Measurements from ENCODE around the gene ACR. TPM values are rescaled to one million over a fixed set of nuclear protein-coding genes. Genes with fewer than 3 reads are reported as not detected.

ACR gene
- total and polyA plus RNA-seq, 2 of the 8 experiments (the other 6 are each of a cell fraction or from before 2014, with no cell fraction given) = 0.56 TPM; not detected in 1

GRCh38 chr22:50722048-50722701, 15.8 kb upstream of the ACR start:
- ChIA-PET POLR2A (ENCODE audit: partially characterized antibody) (interaction anchor here (0.9 kb wide), 1 partner anchor 8 kb away, joined by 3 read pairs; no protein-coding TSS in a partner anchor), CTCF (ENCODE audit: partially characterized antibody) (interaction anchor here (0.8 to 4.1 kb wide), 8 partner anchors 8 to 94 kb away, joined by 3 to 24 read pairs (median 6); partner anchors contain the start of gene ARSA)
- Histone ChIP-seq H2AK5ac (ENCODE audit: low read depth, low read length) (no peak overlapping the region), H3K14ac (ENCODE audit: insufficient read length) (no peak overlapping the region), H3K4me1 (replicated peaks in 1 of 4; ENCODE audit: control insufficient read depth in 3 of 4, insufficient read depth in 4 of 4, low read length in 3 of 4) (peaks cover 0 to 6% (median 0%) of the 10 kb centered on the region in 4 experiments; a peak in 2 of 7 replicates), H3K23me2 (ENCODE audit: low read depth, low read length) (peaks cover 1% of the 10 kb centered on the region; the same call in 1 of the 2 replicates), H3K36me3 (ENCODE audit: control insufficient read depth in 2 of 4, insufficient read depth in 4 of 4, low read length in 3 of 4) (peaks cover 0 to 7% (median 2%) of the 10 kb centered on the region in 4 experiments; a peak in 3 of 8 replicates), H3K4ac (replicated peaks; ENCODE audit: insufficient read length, low read depth, low read length) (no peak overlapping the region), H2BK12ac (ENCODE audit: low read depth, low read length) (no peak overlapping the region), H4K8ac (ENCODE audit: extremely low read depth, insufficient read depth, low read length) (no peak overlapping the region; the same call in 1 of the 2 replicates), H3K79me2 (ENCODE audit: control insufficient read depth in 1 of 2, insufficient read depth in 2 of 2, low read length in 2 of 2) (no peaks in the 10 kb centered on the region), H4K5ac (ENCODE audit: insufficient read length, low read depth, low read length) (no peak overlapping the region), H4K91ac (replicated peaks; ENCODE audit: insufficient read length, low read length) (no peak overlapping the region), H3K9me3 (ENCODE audit: insufficient read depth in 2 of 2, low read depth in 1 of 2, low read length in 1 of 2) (no peaks in the 10 kb centered on the region), H3K18ac (ENCODE audit: extremely low read depth, low read length) (no peak overlapping the region), H3K79me1 (ENCODE audit: low read depth, low read length) (no peaks in the 10 kb centered on the region), H4K20me1 (replicated peaks in 1 of 2; ENCODE audit: control insufficient read depth in 1 of 2, insufficient read depth in 2 of 2, low read length in 2 of 2) (peaks cover 13 to 26% of the 10 kb centered on the region in 2 experiments), H2AFZ (ENCODE audit: low read length) (no peak overlapping the region), H3K56ac (replicated peaks; ENCODE audit: insufficient read length, low read depth, low read length) (no peak overlapping the region), H2BK5ac (ENCODE audit: low read depth, low read length) (no peak overlapping the region), H3K27ac (ENCODE audit: low read depth, low read length) (no peak overlapping the region), H3K4me3 (ENCODE audit: extremely low read depth in 1 of 4, insufficient read depth in 2 of 4, low read depth in 3 of 4, low read length in 4 of 4) (no peak overlapping the region), H3K23ac (ENCODE audit: insufficient read length) (no peak overlapping the region), H2BK120ac (replicated peaks; ENCODE audit: low read depth, low read length) (no peak overlapping the region), H3K27me3 (replicated peaks in 1 of 4; ENCODE audit: control insufficient read depth in 3 of 4, extremely low read depth in 1 of 4, insufficient read depth in 3 of 4, low read length in 3 of 4) (peaks cover 31 to 66% (median 51%) of the 10 kb centered on the region in 4 experiments), H2BK15ac (ENCODE audit: low read length) (no peak overlapping the region), H3K9ac (replicated peaks in 1 of 4; ENCODE audit: extremely low read depth in 1 of 4, low read depth in 3 of 4, low read length in 3 of 4) (no peak overlapping the region), H3K4me2 (ENCODE audit: insufficient read depth in 1 of 2, low read depth in 2 of 2, low read length in 2 of 2) (no peak overlapping the region), H2BK20ac (ENCODE audit: low read length) (no peak overlapping the region)
- DNase-seq (ENCODE audit: low read depth in 1 of 2, low spot score in 2 of 2) (no peak), FAIRE-seq (no peak)
- 85% methylated on average over 26 of the region's 33 CpGs; no CpG with 5 or more reads in 1 of the 2 experiments for WGBS, 2 experiments (ENCODE audit: extremely low coverage in 1 of 2, insufficient coverage in 1 of 2, insufficient read length in 1 of 2, insufficient replicate concordance in 2 of 2, low coverage in 1 of 2, low lambda C conversion rate in 2 of 2, missing lambda C conversion rate in 1 of 2)
- TF ChIP-seq YY1 (IDR thresholded peaks at IDR 0.05; ENCODE audit: low read depth, low read length) (no peak), ASH2L (IDR thresholded peaks at IDR 0.05; ENCODE audit: low read length) (no peak), RXRA (IDR thresholded peaks at IDR 0.05; ENCODE audit: insufficient read depth, low read depth, low read length) (no peak), ATF3 (IDR thresholded peaks at IDR 0.05; ENCODE audit: insufficient read depth, low read depth, low read length) (no peak), SP2 (IDR thresholded peaks at IDR 0.05; ENCODE audit: low read length) (no peak), TAF7 (optimal IDR thresholded peaks at IDR 0.05; ENCODE audit: borderline replicate concordance, low read depth, low read length) (no peak), BCL11A (IDR thresholded peaks at IDR 0.05; ENCODE audit: low read depth in 2 of 2, low read length in 2 of 2) (no peak), NANOG (IDR thresholded peaks at IDR 0.05; ENCODE audit: insufficient read depth, low read depth, low read length, poor library complexity, severe bottlenecking) (no peak), CTCF (IDR thresholded peaks at IDR 0.05; ENCODE audit: control extremely low read depth in 1 of 3, insufficient read depth in 1 of 3, low read depth in 1 of 3, low read length in 3 of 3) (no peak)

Data from H1 (cell line).